PC-9 (cell line): Measurements from ENCODE around the gene STUM.

Source experiments
- CTCF ChIP-seq: fragments of 200-600 bp; sonication (generic); conservative IDR thresholded peaks from 2 replicates; pipeline ENCODE4 v1.6.1; 2017; ENCODE audit warnings: mixed run types, antibody characterized with exemption, mild to moderate bottlenecking, moderate library complexity
- EZH2 ChIP-seq: fragments of 200-600 bp; sonication (generic); IDR thresholded peaks from 2 replicates; pipeline ENCODE4 v1.8.0; 2017; ENCODE audit warnings: antibody characterized with exemption, low read depth

- TF ChIP-seq CTCF: no peak
- TF ChIP-seq EZH2: no peak
Measured at GRCh38 chr1:226593541-226593940, 45.0 kb downstream of the STUM start.
